HG03378 (cell line): ENCODE data around the gene MYO15B.

Source experiments
- ATAC-seq: cut with Tn5 transposase; IDR thresholded peaks from one replicate; pipeline ENCODE4 v1.9.1; 2021; ENCODE audit warnings: mild to moderate bottlenecking, moderate library complexity; ENCODE audit not compliant: unreplicated experiment

MYO15B gene

GRCh38 chr17:75622771-75623273 is 35.2 kb downstream of the MYO15B start:
- no peak for ATAC-seq

GRCh38 chr17:75623386-75623785 is 35.8 kb downstream of the MYO15B start:
- no peak for ATAC-seq

GRCh38 chr17:75624021-75624420 is 36.4 kb downstream of the MYO15B start:
- ATAC-seq, result no peak

GRCh38 chr17:75624714-75625345 is 37.2 kb downstream of the MYO15B start:
- no peak for ATAC-seq

GRCh38 chr17:75625813-75626486 is 38.4 kb downstream of the MYO15B start:
- ATAC-seq, result no peak

GRCh38 chr17:75626496-75627038 is 39.0 kb downstream of the MYO15B start:
- ATAC-seq, result no peak

- ATAC-seq, result no peak
These were observed 39.5 kb downstream of the MYO15B start for GRCh38 chr17:75627094-75627493.

- no peak for ATAC-seq
These were observed 40.8 kb downstream of the MYO15B start for GRCh38 chr17:75628425-75628824.

- ATAC-seq, result no peak
These were observed 41.6 kb downstream of the MYO15B start for GRCh38 chr17:75629157-75629556.

GRCh38 chr17:75630071-75630917 is 42.7 kb downstream of the MYO15B start:
- ATAC-seq, result no peak

GRCh38 chr17:75631353-75631752 is 43.8 kb downstream of the MYO15B start:
- ATAC-seq, result no peak

GRCh38 chr17:75632428-75632827 is 44.8 kb downstream of the MYO15B start:
- no peak for ATAC-seq

GRCh38 chr17:75632863-75633485 is 45.4 kb downstream of the MYO15B start, which contains the start of gene SMIM5:
TSS of gene SMIM5 (plus strand) at chr17:75633434. CDS start at chr17:75640202, 6,768 bp downstream.
- ATAC-seq, result no peak

- ATAC-seq, result no peak
These were observed 46.1 kb downstream of the MYO15B start for GRCh38 chr17:75633486-75634375.

GRCh38 chr17:75634376-75634740 is 46.8 kb downstream of the MYO15B start:
- ATAC-seq, result no peak

GRCh38 chr17:75634754-75635609 is 47.4 kb downstream of the MYO15B start:
- ATAC-seq, result no peak

GRCh38 chr17:75635610-75636202 is 48.1 kb downstream of the MYO15B start:
- no peak for ATAC-seq

GRCh38 chr17:75636381-75637142 is 49.0 kb downstream of the MYO15B start:
- no peak for ATAC-seq
